Upper lobe of left lung (tissue), 4 donors: ENCODE results near the gene EBF3.

Experiments
- EP300 ChIP-seq, 4 donors: sonication (generic); formaldehyde crosslinking; IDR thresholded peaks; one replicate each; pipeline ENCODE4 v1.5.1; 2017; ENCODE audit warnings: antibody characterized with exemption in 4 of 4, control low read depth in 2 of 4
- POLR2A ChIP-seq, 4 donors: fragments of 450-650 bp; IDR thresholded peaks; one replicate each; pipeline ENCODE4 v1.5.1; 2016 to 2017; ENCODE audit warnings: antibody characterized with exemption in 4 of 4, mild to moderate bottlenecking in 2 of 4
- POLR2AphosphoS5 ChIP-seq, 2 donors: sonication (generic); formaldehyde crosslinking; IDR thresholded peaks; one replicate each; pipeline ENCODE4 v1.5.1; 2017; ENCODE audit warnings: antibody characterized with exemption in 2 of 2
- TF ChIP-seq, protein P1 (sequence below), 6 experiments: fragments of 450-650 bp in 4 of 6; fragments of 200-600 bp in 2 of 6; sonication (generic) in 2 of 6; IDR thresholded peaks; one replicate each; pipeline ENCODE4 v1.5.1; 2016 to 2019; ENCODE audit warnings: antibody characterized with exemption in 6 of 6

DNA sequence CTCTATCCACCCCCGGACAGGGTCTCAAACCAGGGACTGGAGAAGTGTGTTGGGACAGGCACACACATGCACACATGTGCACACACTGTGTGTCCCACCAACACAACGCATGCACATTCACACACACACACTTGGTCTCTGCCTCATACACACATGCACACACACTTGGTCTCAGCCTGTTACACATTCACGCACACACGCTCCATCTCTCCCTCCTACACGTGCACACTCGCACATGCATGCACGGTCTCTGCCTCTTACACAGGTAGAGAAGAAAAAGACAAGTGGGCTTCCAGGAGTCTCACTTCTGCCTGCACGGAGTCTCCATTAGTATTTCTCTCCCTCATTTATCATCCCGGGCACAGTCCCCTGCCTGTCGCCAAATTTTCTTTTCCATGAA, 171.2 kb downstream of the EBF3 start:
- TF ChIP-seq, protein P1, sequence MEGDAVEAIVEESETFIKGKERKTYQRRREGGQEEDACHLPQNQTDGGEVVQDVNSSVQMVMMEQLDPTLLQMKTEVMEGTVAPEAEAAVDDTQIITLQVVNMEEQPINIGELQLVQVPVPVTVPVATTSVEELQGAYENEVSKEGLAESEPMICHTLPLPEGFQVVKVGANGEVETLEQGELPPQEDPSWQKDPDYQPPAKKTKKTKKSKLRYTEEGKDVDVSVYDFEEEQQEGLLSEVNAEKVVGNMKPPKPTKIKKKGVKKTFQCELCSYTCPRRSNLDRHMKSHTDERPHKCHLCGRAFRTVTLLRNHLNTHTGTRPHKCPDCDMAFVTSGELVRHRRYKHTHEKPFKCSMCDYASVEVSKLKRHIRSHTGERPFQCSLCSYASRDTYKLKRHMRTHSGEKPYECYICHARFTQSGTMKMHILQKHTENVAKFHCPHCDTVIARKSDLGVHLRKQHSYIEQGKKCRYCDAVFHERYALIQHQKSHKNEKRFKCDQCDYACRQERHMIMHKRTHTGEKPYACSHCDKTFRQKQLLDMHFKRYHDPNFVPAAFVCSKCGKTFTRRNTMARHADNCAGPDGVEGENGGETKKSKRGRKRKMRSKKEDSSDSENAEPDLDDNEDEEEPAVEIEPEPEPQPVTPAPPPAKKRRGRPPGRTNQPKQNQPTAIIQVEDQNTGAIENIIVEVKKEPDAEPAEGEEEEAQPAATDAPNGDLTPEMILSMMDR (IDR thresholded peaks at IDR 0.05), result no peak
- TF ChIP-seq POLR2AphosphoS5 (IDR thresholded peaks at IDR 0.05) (no peak), POLR2A (IDR thresholded peaks at IDR 0.05) (no peak), EP300 (IDR thresholded peaks at IDR 0.05) (no peak)
